Fibroblast of skin of back (primary cell): Measurements from ENCODE around the gene MUSK.
"Not testable (repeated sequence)": the region's sequence is repeated elsewhere in the genome, so short reads cannot be mapped to it uniquely, and the experiment has no call there.

Source experiments
- DNase-seq: peaks from one replicate; pipeline ENCODE4 v3.0.0-alpha.2; 2013

Gene MUSK

DNA sequence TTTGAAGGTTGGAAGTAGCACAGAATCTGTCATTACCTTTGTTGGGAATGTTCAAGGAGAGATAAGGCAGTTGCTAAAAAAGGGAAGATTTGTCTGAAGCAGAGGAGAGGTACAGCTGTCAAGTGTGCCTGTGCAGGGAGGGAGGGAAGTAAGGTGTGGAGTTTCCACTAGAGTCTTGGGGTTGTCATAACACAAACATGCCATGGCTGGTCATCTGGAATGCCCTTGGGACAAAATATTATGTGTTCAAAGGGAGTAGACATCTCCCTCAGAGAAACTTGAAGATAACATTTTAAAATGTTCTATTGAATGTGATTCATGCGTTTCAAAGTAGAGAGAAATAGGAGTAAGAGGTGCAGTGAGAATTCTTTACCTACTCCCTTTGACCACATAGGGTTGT, 95.0 kb downstream of the MUSK start:
- no peak for DNase-seq

DNA sequence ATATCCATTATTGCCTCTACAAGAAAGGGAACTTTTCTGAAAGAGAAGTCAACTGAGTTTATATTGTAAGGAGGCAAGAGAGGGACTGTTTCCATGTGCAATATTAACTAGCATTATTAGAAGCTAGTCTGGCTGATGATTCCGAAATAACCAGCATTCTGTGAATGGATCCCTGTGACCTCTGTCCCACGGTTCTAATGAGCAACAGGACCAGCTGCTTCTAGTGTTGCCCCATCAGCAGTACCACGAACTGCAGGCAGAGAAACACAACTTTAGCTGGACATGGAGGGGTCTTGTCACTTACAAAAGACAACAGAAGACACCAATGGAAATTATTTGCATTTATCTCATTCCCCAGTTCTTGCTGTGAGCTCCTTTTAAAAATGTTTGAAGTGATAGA, 95.4 kb downstream of the MUSK start:
- DNase-seq, result no peak

DNA sequence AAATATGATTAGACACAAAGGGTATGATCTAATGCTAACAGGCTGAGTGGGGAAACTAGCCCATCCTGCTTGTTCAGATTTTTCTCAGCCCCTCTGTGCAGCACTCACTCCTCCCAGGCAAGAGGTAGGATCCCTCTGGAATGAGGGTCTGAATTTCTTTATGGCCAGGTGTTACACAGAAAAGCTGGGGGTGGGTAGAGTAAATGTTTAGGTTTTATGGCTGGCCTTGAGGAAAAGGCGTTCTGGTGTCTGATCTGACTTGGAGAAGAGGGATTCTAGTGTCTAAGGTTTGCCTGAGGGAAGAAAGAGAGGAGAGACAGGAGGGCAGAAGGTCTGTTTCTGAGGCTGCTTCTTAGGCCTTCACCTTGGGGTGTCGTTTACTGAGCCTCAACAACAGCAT, 97.3 kb downstream of the MUSK start:
- DNase-seq, result no peak

DNA sequence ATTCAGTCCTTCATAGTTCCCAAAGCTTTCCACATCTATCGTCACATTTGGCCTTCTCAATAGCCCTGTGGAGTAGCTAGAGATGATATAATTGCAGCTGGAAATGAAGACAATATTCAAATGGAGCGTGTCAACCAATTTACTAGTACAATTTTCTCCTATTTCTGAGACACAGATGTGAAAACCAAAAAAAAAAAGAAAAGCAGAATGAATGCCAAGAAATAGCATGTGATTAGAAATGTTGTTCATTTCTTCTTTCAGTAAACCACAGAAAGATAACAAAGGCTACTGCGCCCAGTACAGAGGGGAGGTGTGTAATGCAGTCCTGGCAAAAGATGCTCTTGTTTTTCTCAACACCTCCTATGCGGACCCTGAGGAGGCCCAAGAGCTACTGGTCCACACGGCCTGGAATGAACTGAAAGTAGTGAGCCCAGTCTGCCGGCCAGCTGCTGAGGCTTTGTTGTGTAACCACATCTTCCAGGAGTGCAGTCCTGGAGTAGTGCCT, 99.0 kb downstream of the MUSK start:
- DNase-seq, result peak; percentile 21

- no peak for DNase-seq
Measured at GRCh38 chr9:110768886-110769285, 100.3 kb downstream of the MUSK start.

DNA sequence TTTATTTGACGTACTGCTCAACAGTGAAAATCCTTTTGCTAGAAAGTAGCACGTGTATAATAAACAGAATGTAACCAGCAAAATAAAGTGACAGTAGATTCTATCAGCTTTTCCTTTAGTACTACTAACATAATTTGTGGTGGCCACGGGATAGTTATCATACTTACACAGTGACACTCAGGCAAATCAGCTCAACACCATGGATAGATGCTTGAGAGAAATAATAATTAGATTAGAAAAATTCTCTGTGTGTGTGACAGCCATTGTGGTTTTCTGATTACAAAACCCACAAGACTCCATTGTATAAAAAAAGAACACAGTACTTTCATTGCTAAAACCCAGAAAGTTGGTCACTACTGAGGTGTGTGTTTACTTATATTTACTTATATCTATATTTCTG, 101.1 kb downstream of the MUSK start:
- DNase-seq, result peak; percentile 86

DNA sequence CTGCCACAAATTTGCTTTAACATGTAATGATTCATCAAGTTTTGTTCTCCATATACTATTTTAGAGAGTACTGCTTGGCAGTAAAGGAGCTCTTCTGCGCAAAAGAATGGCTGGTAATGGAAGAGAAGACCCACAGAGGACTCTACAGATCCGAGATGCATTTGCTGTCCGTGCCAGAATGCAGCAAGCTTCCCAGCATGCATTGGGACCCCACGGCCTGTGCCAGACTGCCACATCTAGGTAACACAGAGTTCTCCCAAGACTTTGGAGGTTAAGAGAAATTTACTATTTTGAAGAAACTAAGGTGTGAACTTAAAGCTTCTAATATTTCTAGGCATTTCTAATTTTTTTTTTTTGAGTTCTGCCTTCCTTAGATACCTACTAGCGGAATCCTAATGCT, 107.1 kb downstream of the MUSK start:
- no peak for DNase-seq

DNA sequence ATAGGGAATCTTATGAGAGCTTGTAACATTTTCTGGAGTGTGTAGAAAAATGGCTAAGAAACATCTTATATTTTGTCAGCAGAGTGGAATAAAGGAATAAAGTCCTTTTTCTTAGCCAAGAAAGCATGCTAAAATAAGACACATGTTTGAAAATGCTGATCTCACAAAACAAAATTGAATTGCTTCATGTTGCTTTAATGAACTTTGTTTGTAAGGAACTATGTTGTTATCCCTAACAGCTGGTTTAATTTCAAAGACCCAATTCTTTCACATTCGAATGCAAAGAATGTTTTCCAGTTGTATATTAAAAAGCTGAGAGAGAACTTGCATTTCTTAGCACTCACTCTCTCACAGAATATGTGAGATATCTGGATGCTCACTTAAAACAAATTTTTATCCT, 107.6 kb downstream of the MUSK start:
- no peak for DNase-seq

DNA sequence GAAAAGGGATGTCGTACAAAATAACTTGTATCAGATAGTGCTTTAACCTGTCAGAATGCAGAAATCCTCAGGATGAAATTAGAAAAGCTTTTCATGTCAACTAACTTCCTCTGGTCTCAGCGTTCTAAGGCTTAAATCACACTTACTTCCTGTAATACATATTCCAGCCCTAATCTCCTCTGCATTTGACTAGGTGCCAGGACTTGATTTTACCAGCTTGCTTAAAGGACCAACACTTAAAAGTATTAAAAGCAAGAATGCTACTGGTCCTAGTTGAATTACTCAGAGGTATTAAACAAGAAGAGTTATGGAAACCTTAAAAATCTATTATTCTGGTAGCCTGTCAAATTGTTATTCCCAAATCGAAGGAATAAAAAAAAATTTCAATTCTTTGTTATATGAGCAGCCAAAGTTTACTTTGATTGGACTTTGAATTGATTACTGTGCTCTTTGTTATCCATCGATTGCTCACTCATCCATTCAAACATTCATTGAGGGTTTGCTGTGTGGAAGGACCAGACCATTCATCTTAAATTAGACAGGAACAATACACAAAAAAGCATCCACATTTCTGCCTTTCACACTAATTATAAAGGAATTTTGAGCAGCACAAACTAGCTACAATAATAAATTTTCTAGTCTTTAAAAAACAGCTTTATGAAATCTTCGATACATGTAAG, 108.7 kb downstream of the MUSK start:
- peak; percentile 43 for DNase-seq

DNA sequence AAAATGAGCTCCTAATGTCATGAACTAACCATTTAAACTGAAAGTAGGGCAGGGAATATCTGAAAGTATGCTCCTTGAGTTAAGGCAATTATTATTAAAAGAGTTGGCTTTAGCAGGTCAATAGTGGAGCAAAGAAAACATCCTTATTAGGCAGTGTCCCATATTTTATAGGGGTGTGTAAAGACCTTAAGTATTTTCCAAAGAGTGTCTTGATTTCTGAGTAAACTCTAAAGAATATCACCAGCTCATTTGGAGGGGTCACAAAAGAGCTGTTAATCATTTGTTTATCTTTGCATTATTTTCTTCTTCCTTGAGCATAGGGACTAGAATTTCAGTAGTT, 109.3 kb downstream of the MUSK start:
- no peak for DNase-seq

DNA sequence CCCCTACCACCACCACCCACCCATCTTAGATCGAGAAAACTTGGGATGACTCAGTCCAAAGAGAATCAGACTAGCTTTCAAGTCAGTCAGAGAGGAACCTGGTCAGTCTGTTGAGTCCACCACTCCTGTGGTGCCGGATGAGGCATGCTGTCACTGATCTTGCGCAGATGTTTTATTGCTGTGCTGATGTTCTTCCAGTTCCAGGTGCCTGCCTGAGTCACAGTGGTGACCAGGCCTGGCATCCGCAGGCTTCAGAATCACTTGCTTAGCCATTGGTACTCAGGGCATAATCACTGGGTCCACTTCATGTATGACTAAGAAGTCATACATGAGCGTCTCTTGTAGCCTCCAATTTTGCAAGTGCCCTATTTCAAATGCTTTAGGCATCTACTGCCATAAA, 114.1 kb downstream of the MUSK start:
- no peak for DNase-seq

DNA sequence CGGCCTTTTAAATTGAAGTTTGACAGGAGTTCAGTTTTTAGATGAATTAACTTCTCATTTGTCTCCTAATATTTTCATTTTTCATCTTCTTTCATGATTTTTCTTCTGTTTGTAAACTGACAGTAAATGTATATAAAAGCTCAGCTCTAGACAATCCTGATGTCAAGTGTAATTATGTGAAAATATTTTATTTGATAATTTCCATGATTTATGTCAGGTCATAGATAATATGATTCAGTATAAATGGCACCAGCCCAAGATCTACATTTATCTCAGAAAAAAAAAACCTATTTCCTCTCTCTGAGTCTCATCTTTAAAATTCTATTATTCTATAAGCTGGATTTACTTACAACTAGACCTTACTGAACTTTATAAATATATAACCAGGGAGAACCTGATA, 115.7 kb downstream of the MUSK start:
- peak; percentile 38 for DNase-seq

- DNase-seq, result no peak
Measured at GRCh38 chr9:110785166-110785565, 116.6 kb downstream of the MUSK start.

DNA sequence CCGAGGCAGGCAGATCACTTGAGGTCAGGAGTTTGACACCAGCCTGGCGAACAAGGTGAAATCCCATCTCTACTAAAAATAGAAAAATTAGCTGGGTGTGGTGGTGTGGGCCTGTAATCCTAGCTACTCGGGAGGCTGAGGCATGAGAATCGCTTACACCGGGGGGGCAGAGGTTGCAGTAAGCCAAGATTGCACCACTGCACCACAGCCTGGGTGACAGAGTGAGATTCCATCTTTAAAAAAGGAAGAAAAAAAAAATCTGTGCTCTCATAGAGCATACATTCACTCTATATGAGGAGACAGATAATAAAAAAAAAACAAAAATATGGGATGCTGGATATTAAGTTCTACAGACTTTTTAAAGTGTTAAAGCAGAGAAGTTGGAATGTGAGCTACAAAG, 119.8 kb downstream of the MUSK start:
- not testable (repeated sequence) for DNase-seq

DNA sequence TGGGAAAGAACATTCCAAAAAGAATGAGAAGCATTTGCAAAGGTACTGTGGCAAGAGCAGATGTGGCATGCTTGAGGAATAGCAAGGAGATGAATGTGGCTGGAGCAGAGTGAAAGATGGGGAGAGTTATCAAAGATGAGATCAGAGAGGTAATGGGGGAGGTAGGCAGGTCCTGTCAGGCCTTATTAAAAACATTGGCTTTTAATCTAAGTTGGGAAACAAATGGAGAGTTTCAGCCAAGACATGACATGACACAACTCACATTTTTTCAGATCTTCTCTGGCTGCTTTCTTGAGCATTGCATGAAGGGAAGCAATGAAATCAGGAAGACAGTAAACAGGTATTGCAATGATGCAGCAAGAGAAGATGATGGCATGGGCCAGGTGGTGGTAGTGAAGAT, 120.3 kb downstream of the MUSK start:
- DNase-seq, result no peak

DNA sequence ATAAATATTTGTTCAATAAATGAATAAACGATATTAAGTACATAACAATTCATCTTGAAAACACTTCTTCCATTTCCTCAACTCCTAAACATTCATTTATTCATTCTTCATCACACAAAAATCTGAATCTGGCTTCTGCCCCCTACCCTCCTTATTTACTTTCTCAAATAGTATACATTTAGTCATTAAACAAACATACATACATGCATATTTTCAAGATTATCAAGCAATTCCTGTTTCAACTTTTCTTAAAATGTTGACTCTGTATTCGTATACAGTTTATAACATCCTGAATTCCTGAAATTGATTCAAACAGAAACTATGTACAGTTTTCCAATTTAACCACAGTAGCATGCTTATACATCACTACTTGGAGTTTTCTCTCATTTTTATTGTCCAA, 129.0 kb downstream of the MUSK start:
- peak; percentile 95 for DNase-seq

- no peak for DNase-seq
Measured at GRCh38 chr9:110799396-110799795, 130.8 kb downstream of the MUSK start.

GRCh38 chr9:110801426-110801825, 132.8 kb downstream of the MUSK start:
- peak; percentile 32 for DNase-seq

GRCh38 chr9:110802416-110803035, 133.9 kb downstream of the MUSK start:
- DNase-seq, result peak; percentile 65

- DNase-seq, result peak; percentile 54
Measured at GRCh38 chr9:110807956-110808598, 139.5 kb downstream of the MUSK start.

GRCh38 chr9:110808599-110808980, 140.0 kb downstream of the MUSK start:
- DNase-seq, result no peak

GRCh38 chr9:110809038-110809595, 140.5 kb downstream of the MUSK start:
- DNase-seq, result no peak

GRCh38 chr9:110810262-110810976, 141.8 kb downstream of the MUSK start:
- no peak for DNase-seq
